Ascending aorta (tissue), 2 donors: ENCODE data around the gene SMARCC1. TPM values are rescaled to one million over a fixed set of nuclear protein-coding genes. Genes with fewer than 3 reads are reported as not detected.
A peak's percentile ranks its signal among the peaks of the same experiment; 100 is the strongest.

Experiments
- DNase-seq, 2 donors: peaks; one replicate each; pipeline ENCODE4 v3.0.0-alpha.2; 2019; ENCODE audit warnings: low spot score in 2 of 2
- H3K27ac ChIP-seq, 2 donors: fragments of 200-600 bp; sonication (generic); one replicate each; pipeline ENCODE4 v1.5.1; 2016 to 2017; ENCODE audit warnings: mild to moderate bottlenecking in 1 of 2
- H3K27me3 ChIP-seq: fragments of 200-600 bp; sonication (generic); one replicate; pipeline ENCODE4 v1.5.1; 2017
- H3K36me3 ChIP-seq, 2 donors: fragments of 200-600 bp; sonication (generic); one replicate each; pipeline ENCODE4 v1.5.1; 2016
- H3K4me1 ChIP-seq, 2 donors: fragments of 200-600 bp; sonication (generic); one replicate each; pipeline ENCODE4 v1.5.1; 2016 to 2017; ENCODE audit warnings: mild to moderate bottlenecking in 1 of 2
- H3K4me3 ChIP-seq, 2 donors: fragments of 200-600 bp; sonication (generic); one replicate each; pipeline ENCODE4 v1.5.1; 2016 to 2017; ENCODE audit warnings: mild to moderate bottlenecking in 1 of 2
- H3K9me3 ChIP-seq, 2 donors: fragments of 200-600 bp; sonication (generic); one replicate each; pipeline ENCODE4 v1.5.1; 2016
- intact Hi-C: fragments of 100-400 bp; cut with DNase I; formaldehyde crosslinking; loops from one replicate; pipeline ENCODE4 v1.15.1; 2023
- total RNA-seq: library from RNA; depleted of rRNA; stranded (reverse); fragments of >200 nt; gene quantifications from one replicate; pipeline ENCODE4 v1.1.0, GENCODE V29; 2016
- TF ChIP-seq, protein P1 (sequence below), 3 experiments: fragments of 200-600 bp in 2 of 3; fragments of 450-650 bp in 1 of 3; sonication (generic) in 2 of 3; IDR thresholded peaks; one replicate each; pipeline ENCODE4 v1.5.1; 2016 to 2019; ENCODE audit warnings: antibody characterized with exemption in 3 of 3, mild to moderate bottlenecking in 1 of 3, moderate library complexity in 1 of 3

SMARCC1 gene
- total RNA-seq, 1 donor from 2014 or later, result 24.8 TPM

DNA sequence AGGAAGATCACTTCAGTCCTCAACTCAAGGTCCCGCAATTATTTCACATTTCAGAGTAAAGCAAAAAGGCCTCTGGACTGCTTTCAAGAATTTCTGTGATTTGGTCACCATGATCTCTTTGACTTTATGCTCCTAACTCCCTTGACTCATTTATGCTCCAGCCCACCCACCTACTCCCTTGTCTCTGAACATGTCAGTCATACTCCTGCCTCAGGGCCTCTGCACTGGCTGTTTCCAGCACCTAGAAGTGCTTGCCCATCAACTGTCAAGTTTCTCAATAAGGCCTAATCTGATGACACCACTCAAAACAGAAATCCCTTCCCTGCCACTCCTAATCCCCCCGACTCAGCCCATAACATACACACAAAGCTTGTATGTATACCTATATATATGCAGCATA is 166.9 kb downstream of the SMARCC1 start:
- H3K27ac ChIP-seq, result no peak overlapping the region
- TF ChIP-seq, protein P1, sequence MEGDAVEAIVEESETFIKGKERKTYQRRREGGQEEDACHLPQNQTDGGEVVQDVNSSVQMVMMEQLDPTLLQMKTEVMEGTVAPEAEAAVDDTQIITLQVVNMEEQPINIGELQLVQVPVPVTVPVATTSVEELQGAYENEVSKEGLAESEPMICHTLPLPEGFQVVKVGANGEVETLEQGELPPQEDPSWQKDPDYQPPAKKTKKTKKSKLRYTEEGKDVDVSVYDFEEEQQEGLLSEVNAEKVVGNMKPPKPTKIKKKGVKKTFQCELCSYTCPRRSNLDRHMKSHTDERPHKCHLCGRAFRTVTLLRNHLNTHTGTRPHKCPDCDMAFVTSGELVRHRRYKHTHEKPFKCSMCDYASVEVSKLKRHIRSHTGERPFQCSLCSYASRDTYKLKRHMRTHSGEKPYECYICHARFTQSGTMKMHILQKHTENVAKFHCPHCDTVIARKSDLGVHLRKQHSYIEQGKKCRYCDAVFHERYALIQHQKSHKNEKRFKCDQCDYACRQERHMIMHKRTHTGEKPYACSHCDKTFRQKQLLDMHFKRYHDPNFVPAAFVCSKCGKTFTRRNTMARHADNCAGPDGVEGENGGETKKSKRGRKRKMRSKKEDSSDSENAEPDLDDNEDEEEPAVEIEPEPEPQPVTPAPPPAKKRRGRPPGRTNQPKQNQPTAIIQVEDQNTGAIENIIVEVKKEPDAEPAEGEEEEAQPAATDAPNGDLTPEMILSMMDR (IDR thresholded peaks at IDR 0.05), result no peak
- no peak overlapping the region for H3K4me3 ChIP-seq
- peaks cover 0 to 12% of the 10 kb centered on the region in 2 donors for H3K4me1 ChIP-seq
- no peaks in the 10 kb centered on the region for H3K27me3 ChIP-seq
- intact Hi-C loops, result no loop called here
- no peaks in the 10 kb centered on the region for H3K9me3 ChIP-seq
- peaks cover 19 to 38% of the 10 kb centered on the region in 2 donors for H3K36me3 ChIP-seq
- DNase-seq, result no peak

DNA sequence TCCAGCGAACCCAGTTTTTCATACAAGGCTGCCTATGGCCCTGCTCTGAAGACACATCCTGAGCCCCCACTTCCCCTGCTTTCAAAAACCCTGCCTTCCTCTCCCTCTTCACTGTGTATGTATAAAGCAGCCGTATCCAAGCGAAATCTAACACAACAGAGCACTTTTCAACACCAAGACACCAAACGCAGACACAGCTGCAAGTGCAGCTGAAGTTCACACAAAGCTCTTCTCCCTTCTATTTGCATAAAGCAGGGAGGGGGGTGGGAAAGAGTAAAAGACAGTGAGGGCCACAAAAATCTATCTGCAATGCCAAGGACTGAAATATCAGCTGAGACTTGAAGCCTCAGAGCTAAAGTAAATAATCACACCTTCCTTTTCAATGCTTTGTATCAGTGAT is 168.0 kb downstream of the SMARCC1 start:
- Histone ChIP-seq H3K4me3 (no peak overlapping the region), H3K36me3 (peaks cover 16 to 36% of the 10 kb centered on the region in 2 donors), H3K27me3 (no peaks in the 10 kb centered on the region), H3K27ac (no peak overlapping the region), H3K4me1 (peaks cover 0 to 12% of the 10 kb centered on the region in 2 donors), H3K9me3 (no peaks in the 10 kb centered on the region)
- TF ChIP-seq, protein P1 (IDR thresholded peaks at IDR 0.05), result no peak
- intact Hi-C loops, result loop anchor here (2.0 kb wide), 1 partner anchor 35 kb away; the partner anchor contains the start of gene CSPG5
- no peak for DNase-seq

DNA sequence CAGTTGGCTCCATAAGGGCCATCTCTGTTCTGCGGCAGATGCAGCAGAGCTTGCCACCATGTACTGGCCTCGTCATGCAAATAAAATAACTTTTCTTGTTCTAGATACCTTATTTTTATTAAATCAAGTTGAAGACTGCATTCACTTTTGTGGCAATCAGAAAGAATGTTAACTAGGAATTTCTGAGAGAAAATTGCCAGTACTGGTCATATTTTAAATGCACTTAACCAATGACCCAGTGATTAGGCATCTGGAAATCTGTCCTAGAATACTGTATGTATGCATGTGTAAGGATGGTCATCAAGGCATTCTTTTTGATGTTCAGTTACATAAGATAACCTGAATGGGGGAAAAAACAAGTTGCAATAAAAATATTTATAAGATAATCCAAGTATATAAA is 168.8 kb downstream of the SMARCC1 start:
- no peak for DNase-seq
- TF ChIP-seq, protein P1 (IDR thresholded peaks at IDR 0.05), result no peak
- Histone ChIP-seq H3K27ac (peak overlapping the region in 1 of 2 donors; percentile 60), H3K4me3 (no peak overlapping the region), H3K9me3 (no peaks in the 10 kb centered on the region), H3K36me3 (peaks cover 17 to 36% of the 10 kb centered on the region in 2 donors), H3K27me3 (no peaks in the 10 kb centered on the region), H3K4me1 (peaks cover 0 to 12% of the 10 kb centered on the region in 2 donors)
- intact Hi-C loops, result loop anchor here (2.0 kb wide), 1 partner anchor 34 kb away; the partner anchor contains the start of gene CSPG5

DNA sequence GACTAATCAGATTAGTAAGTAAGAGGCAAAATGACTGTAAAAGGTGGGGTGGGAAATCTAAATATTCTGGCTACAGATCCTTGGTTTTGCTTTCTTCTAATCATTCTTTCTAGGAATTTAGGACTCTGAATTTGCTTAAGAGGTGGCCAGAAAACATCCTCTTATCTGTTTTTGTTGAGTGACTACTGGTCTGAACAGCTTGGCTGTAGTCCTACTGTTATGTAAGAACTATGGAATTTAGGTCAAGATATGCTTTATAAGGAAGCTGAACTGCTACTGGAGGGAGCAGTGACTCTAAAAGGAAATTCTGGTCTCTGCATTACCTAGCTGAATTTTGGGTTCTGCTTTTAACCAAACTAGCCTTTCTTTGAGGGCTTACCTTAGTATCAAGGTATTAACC is 169.5 kb downstream of the SMARCC1 start:
- TF ChIP-seq, protein P1 (IDR thresholded peaks at IDR 0.05), result no peak
- no peak for DNase-seq
- H3K4me3 ChIP-seq, result no peak overlapping the region
- H3K27ac ChIP-seq, result peak overlapping the region; percentile 41 to 60
- H3K36me3 ChIP-seq, result peaks cover 17 to 30% of the 10 kb centered on the region in 2 donors
- intact Hi-C loops, result loop anchor here (2.0 kb wide), 1 partner anchor 33 kb away; the partner anchor contains the start of gene CSPG5
- H3K4me1 ChIP-seq, result peaks cover 0 to 12% of the 10 kb centered on the region in 2 donors
- no peaks in the 10 kb centered on the region for H3K9me3 ChIP-seq
- H3K27me3 ChIP-seq, result no peaks in the 10 kb centered on the region

DNA sequence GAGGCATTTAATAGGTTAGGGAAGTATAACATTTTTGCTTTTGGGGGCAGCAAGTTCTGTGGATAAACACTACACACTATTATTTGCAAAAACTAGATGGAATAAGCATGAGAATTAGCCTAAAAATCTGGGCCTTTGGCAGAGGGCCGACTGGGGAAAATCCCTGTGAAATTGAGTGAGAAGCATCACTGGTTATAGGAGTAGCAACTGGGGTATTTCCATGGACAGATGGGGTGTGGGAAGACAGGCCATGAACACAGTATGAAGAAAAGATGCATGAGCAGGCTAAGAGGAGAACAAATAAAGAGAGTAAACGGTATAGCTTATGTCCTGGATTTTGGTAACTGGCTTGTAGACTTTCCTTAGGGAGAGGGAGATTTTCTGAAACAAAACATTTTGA is 170.1 kb downstream of the SMARCC1 start:
- intact Hi-C loops, result no loop called here

More for the DNA sequence above, 170.1 kb downstream of the SMARCC1 start:
- peaks cover 17 to 28% of the 10 kb centered on the region in 2 donors for H3K36me3 ChIP-seq
- no peak for DNase-seq
- no peak overlapping the region for H3K4me3 ChIP-seq
- no peaks in the 10 kb centered on the region for H3K9me3 ChIP-seq
- H3K4me1 ChIP-seq, result peaks cover 0 to 12% of the 10 kb centered on the region in 2 donors
- peak overlapping the region; percentile 41 to 49 for H3K27ac ChIP-seq
- TF ChIP-seq, protein P1 (IDR thresholded peaks at IDR 0.05), result no peak
- H3K27me3 ChIP-seq, result no peaks in the 10 kb centered on the region
